ENCODE results near the gene C1QL2.

DNA sequence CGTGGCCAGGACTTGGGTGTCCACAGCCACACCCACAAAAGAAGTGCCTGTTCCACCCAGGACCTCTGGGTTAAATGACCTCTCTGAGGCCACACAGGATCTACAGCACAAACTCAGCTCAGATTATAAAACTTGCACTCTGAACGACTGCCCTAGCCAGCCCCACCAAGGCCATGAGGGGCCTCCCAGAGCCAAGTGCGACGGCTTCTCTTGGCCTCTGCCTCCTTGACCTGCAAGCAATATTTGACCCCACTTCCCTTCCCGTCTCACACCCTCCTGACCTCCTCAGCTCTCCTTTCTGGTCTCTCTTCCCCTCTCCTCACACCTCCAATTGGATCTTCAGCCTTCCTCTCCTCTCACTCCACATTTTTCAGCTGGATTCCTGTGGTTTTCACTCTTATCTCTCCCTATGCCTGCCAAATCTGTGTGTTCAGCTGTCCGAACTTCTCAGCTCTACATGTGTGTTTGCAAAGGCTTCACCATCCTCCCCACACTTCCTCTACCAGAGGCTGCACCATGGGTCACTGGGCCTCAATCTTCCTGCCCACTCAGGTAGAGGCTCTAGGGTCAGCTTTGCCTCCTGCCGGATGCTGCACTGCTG is 39.8 kb upstream of the C1QL2 start:
- TF ChIP-seq CTCF (IDR thresholded peaks at IDR 0.05): no peak
- no peak for TF ChIP-seq POLR2A (IDR thresholded peaks at IDR 0.05)
